AG10803 (cell line): Measurements from ENCODE around the gene MYOCD.

Experiments
- DNase-seq: peaks from one replicate; pipeline ENCODE4 v3.0.0; 2010; ENCODE audit warnings: low read depth
- H3K4me3 ChIP-seq: 2 replicates; pipeline ENCODE4 v1.5.1; 2011; ENCODE audit warnings: mild to moderate bottlenecking, low read length, control low read depth
- TF ChIP-seq, protein P1 (sequence below): conservative IDR thresholded peaks from 2 replicates; pipeline ENCODE4 v1.5.1; 2011; ENCODE audit warnings: mild to moderate bottlenecking, low read length, control low read depth, inconsistent platforms

Gene MYOCD

DNA sequence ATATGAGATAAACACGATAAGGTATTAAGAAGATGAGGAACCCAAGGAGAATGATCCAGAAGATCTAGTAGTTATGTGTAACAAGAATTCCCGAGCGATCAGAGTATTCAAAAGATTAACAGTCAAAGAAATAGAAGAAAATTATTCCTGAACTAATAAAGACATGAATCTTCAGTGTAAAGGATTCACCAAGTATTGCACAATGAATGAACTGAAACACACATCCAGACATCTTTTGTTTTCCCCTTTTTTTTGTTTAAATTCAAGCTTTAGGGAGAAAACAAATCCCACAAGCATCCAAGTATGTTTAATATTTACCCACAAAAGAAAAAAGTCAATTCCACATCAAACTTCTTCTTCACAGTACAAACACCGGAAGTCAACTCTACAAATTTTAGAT lies 23.7 kb upstream of the MYOCD start:
- TF ChIP-seq, protein P1, sequence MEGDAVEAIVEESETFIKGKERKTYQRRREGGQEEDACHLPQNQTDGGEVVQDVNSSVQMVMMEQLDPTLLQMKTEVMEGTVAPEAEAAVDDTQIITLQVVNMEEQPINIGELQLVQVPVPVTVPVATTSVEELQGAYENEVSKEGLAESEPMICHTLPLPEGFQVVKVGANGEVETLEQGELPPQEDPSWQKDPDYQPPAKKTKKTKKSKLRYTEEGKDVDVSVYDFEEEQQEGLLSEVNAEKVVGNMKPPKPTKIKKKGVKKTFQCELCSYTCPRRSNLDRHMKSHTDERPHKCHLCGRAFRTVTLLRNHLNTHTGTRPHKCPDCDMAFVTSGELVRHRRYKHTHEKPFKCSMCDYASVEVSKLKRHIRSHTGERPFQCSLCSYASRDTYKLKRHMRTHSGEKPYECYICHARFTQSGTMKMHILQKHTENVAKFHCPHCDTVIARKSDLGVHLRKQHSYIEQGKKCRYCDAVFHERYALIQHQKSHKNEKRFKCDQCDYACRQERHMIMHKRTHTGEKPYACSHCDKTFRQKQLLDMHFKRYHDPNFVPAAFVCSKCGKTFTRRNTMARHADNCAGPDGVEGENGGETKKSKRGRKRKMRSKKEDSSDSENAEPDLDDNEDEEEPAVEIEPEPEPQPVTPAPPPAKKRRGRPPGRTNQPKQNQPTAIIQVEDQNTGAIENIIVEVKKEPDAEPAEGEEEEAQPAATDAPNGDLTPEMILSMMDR: no peak
- no peak overlapping the region for H3K4me3 ChIP-seq
- no peak for DNase-seq

DNA sequence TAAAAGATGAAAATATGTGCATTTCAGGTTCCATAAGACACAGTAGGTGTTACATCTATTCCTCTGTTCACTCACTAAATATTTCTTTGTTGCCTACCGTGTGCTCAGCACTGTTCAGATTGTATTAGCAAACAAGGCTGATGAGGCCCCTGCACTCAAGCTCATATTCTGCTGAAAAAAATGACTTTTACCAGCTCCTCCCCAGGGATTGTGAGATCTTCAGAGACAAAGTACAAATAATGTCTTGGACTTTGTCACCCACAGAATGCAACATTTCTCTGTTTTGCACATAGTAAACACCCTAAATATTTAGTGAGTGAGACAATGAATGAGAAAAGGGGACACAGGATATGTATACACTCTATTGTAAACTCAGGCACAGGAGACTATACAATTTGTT lies 21.9 kb upstream of the MYOCD start:
- no peak overlapping the region for H3K4me3 ChIP-seq
- no peak for DNase-seq
- TF ChIP-seq, protein P1: no peak

DNA sequence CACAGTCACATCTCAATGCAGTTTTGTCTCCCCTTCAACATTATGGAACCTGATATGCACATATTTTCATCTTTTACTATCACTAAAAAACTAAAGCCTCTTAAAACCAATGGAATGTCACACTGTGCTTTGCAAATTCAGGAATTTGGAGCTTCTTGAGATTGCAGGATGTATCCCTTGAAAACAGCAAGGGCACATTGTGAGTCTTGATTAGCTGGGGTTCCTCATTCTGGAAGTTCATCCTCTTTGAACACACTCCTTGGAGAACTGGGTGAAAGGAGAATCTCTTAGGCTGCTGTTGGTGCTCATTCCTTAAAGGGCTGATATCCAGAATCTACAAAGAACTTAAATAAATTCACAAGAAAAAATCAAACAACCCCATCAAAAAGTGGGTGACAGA lies 21.1 kb upstream of the MYOCD start:
- H3K4me3 ChIP-seq: no peak overlapping the region
- no peak for DNase-seq
- TF ChIP-seq, protein P1: no peak

DNA sequence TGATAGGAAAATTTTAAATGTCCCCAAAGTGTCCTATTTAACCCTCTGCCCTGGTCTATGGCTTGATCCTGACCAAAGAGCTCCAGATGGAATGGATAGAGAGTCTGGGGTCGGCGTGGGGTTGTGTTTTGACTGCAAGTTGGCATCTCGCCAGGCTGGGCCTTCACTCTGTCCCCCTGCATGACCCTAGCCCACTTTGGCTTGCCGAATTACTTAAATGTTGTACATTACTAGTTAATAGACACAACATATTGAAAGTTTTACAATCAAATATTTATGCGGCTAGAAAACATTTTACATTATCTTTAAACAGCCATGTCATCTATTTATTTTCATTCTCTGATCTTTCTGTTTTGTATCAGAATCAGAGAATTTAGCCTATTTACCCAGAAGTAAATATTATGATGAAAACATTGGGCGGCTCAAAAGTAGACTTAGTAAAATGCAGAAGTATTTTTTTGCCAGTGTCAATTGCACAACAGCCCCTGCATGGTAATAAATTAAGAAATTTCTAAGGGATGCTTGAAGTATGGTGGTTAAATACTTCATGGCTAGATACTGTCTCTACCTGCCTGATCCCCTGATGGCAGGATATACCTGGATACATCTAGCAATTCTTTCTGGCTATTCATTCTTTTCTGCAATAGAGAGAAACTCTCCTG lies 18.8 kb upstream of the MYOCD start:
- TF ChIP-seq, protein P1: no peak
- H3K4me3 ChIP-seq: no peak overlapping the region
- DNase-seq: no peak

DNA sequence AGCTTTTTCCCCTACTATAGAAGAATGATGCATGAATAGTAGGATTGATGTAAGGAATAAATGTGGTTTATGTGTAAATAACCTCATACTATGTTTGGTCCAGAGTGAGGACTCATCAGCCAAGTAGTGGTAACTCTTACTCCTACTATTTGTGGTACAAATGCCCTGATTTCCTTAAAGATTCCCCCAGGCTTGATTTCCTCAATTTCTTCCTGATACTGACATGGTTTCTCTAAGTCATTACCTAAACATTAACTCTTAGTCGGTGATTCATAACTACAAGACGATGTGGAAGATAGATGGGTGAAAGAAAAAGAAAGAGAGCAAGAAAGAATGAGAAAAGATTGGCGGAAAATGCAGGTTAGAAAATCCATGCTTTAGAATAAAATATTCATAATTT lies 17.2 kb upstream of the MYOCD start:
- no peak for DNase-seq
- H3K4me3 ChIP-seq: no peak overlapping the region
- TF ChIP-seq, protein P1: no peak

DNA sequence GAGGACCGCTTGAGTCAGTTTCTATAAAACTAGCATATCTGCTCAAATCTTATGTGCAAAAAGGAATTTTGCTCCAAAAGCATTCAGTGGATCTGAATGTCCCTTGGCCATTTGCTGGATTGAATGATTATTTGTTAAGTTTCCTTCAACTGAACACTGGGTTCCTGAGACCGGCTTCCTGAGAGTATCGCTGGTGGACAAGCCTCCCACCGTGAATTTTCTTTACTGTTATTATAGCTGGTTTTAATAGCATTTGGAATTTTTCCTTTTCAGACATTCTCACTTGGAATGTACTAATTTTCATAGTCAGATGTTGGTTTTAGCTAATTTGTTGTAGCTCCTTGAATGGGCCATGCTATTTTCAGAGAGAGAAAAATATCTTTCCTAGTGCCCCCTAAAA lies 9.8 kb upstream of the MYOCD start:
- no peak for DNase-seq
- no peak overlapping the region for H3K4me3 ChIP-seq
- TF ChIP-seq, protein P1: no peak

DNA sequence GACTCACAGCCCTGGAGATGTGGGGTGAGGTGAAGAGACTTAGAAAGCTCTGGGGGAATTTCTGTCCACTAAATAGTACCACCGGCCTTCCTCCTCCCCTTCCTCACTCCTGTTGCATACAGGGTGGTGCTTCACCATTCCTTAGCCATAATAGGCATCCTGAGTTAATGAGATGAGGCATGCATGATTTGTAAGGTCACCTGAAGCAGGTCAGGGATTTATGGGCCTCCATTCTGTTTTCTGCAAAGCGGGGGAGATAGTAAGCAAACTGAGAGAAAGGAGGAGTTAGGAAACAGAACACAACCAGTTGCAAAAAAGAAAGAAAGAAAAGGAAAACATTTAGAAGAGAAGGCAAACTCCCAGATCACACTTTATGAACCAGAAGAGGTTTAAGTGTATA lies 9.3 kb upstream of the MYOCD start:
- H3K4me3 ChIP-seq: no peak overlapping the region
- DNase-seq: no peak
- TF ChIP-seq, protein P1: no peak
